ENCODE results near the gene ZNF805. TPM values are rescaled to one million over a fixed set of nuclear protein-coding genes. Genes with fewer than 3 reads are reported as not detected.

The ZNF805 gene
- total RNA-seq, 3 donors from 2014 or later: 17.0 to 29.9 (median 19.8) TPM

DNA sequence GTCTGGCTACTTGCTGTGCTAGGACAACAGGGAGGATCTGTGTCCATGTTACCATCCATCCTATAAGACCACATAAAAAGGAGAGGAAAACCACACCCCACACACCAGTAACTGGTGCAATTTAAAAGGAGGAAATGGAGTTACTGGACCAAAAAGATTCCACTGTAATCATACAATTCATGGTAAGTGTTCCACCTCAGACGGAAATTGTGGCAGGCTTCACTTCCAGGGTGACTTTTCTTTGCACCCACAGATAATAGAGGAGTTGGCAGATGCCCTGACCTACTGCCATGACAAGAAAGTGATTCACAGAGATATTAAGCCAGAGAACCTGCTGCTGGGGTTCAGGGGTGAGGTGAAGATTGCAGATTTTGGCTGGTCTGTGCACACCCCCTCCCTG is 7.2 kb upstream of the ZNF805 start:
- TF ChIP-seq POLR2AphosphoS5 (IDR thresholded peaks at IDR 0.05) (no peak), POLR2A (IDR thresholded peaks at IDR 0.05) (no peak)
- TF ChIP-seq, protein P1, sequence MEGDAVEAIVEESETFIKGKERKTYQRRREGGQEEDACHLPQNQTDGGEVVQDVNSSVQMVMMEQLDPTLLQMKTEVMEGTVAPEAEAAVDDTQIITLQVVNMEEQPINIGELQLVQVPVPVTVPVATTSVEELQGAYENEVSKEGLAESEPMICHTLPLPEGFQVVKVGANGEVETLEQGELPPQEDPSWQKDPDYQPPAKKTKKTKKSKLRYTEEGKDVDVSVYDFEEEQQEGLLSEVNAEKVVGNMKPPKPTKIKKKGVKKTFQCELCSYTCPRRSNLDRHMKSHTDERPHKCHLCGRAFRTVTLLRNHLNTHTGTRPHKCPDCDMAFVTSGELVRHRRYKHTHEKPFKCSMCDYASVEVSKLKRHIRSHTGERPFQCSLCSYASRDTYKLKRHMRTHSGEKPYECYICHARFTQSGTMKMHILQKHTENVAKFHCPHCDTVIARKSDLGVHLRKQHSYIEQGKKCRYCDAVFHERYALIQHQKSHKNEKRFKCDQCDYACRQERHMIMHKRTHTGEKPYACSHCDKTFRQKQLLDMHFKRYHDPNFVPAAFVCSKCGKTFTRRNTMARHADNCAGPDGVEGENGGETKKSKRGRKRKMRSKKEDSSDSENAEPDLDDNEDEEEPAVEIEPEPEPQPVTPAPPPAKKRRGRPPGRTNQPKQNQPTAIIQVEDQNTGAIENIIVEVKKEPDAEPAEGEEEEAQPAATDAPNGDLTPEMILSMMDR (IDR thresholded peaks at IDR 0.05): no peak
- intact Hi-C loops (cut with DNase I; ENCODE audit: low total_unique reads): loop anchor here (5.0 kb wide), 1 partner anchor 736 kb away; no protein-coding TSS in a partner anchor
- Histone ChIP-seq H3K27me3 (no peaks in the 10 kb centered on the region), H3K36me3 (no peaks in the 10 kb centered on the region), H3K9me3 (peaks cover 0 to 1% of the 10 kb centered on the region in 2 donors), H3K4me1 (no peaks in the 10 kb centered on the region), H3K4me3 (no peak overlapping the region), H3K27ac (no peak overlapping the region)
- no peak for DNase-seq (ENCODE audit: low spot score in 2 of 2)

DNA sequence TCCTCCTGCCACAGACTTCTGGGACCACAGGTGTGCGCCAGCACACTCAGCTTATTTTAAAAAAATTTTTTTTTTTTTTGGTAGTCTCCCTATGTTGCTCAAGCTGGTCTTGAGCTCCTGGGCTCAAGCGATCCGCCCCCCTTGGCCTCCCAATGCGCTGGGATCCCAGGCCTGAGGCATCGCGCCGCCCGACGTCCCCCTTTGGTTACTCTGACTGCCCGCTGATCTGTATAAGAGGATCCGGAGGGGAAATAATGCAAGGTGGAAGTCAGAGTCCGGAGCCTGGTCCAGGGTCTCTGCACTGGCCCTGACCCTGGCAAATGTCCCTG is 486 bp upstream of the ZNF805 start:
- Histone ChIP-seq H3K4me3 (peak overlapping the region; percentile 76 to 94 (median 80)), H3K27ac (peak overlapping the region; percentile 94 to 96), H3K27me3 (no peaks in the 10 kb centered on the region), H3K36me3 (no peaks in the 10 kb centered on the region), H3K9me3 (peaks cover 0 to 4% of the 10 kb centered on the region in 2 donors), H3K4me1 (peaks cover 4 to 9% of the 10 kb centered on the region in 2 donors)
- TF ChIP-seq, protein P1 (IDR thresholded peaks at IDR 0.05): no peak
- TF ChIP-seq POLR2AphosphoS5 (IDR thresholded peaks at IDR 0.05) (no peak), POLR2A (IDR thresholded peaks at IDR 0.05) (no peak)
- intact Hi-C loops (cut with DNase I; ENCODE audit: low total_unique reads): no loop called here
- DNase-seq (ENCODE audit: low spot score in 2 of 2): no peak

DNA sequence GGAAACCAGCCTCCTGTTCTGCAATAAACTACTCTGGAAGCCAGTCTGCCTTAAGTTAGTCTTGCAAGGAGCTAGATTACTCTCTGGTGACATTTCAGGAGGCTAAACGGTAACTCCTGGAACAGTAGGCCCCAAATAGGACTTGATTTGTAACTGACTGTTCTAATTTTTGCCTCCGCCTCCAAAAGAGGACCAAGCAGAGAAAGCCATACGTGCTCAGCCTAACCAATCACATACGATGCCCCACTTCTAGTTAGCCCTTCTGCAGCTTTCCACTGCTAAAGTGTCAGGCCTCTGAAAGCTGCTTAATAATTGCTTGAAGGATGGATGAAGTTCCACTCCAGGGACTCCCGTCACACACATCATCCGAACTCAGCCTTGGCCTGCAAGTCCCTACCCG is 744 bp downstream of the ZNF805 start:
- intact Hi-C loops (cut with DNase I; ENCODE audit: low total_unique reads): no loop called here
- Histone ChIP-seq H3K36me3 (no peaks in the 10 kb centered on the region), H3K9me3 (peaks cover 0 to 7% of the 10 kb centered on the region in 2 donors), H3K4me3 (peak overlapping the region; percentile 76 to 94 (median 80)), H3K4me1 (peaks cover 4 to 9% of the 10 kb centered on the region in 2 donors), H3K27ac (peak overlapping the region; percentile 94 to 96), H3K27me3 (no peaks in the 10 kb centered on the region)
- no peak for DNase-seq (ENCODE audit: low spot score in 2 of 2)
- TF ChIP-seq POLR2AphosphoS5 (IDR thresholded peaks at IDR 0.05) (no peak), POLR2A (IDR thresholded peaks at IDR 0.05) (no peak)
- TF ChIP-seq, protein P1 (IDR thresholded peaks at IDR 0.05): no peak

DNA sequence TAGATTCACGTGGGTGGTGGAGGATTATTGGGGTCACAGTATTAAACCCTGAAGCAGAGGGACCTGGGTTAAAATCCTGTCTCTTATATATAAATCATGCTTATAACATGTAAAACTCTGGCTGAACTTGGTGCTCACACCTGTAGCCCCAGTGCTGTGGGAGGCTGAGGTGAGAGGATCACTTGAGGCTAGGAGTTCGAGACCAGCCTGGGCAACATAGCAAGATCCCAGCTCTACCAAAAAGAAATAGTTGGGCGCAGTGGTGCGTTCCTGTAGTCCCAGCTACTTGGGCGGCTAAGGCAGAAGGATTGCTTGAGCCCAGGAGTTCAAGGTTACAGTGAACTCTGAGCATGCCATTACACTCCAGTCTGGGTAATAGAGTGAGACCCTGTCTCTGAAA is 2.4 kb downstream of the ZNF805 start:
- TF ChIP-seq, protein P1 (IDR thresholded peaks at IDR 0.05): no peak
- no peak for TF ChIP-seq POLR2A (IDR thresholded peaks at IDR 0.05)
- TF ChIP-seq POLR2AphosphoS5 (IDR thresholded peaks at IDR 0.05): no peak
- Histone ChIP-seq H3K9me3 (peaks cover 0 to 11% of the 10 kb centered on the region in 2 donors), H3K27me3 (no peaks in the 10 kb centered on the region), H3K4me3 (peak overlapping the region in 1 of 3 donors; percentile 94), H3K27ac (no peak overlapping the region), H3K4me1 (peaks cover 4 to 9% of the 10 kb centered on the region in 2 donors), H3K36me3 (no peaks in the 10 kb centered on the region)
- intact Hi-C loops (cut with DNase I; ENCODE audit: low total_unique reads): no loop called here
- DNase-seq (ENCODE audit: low spot score in 2 of 2): no peak

DNA sequence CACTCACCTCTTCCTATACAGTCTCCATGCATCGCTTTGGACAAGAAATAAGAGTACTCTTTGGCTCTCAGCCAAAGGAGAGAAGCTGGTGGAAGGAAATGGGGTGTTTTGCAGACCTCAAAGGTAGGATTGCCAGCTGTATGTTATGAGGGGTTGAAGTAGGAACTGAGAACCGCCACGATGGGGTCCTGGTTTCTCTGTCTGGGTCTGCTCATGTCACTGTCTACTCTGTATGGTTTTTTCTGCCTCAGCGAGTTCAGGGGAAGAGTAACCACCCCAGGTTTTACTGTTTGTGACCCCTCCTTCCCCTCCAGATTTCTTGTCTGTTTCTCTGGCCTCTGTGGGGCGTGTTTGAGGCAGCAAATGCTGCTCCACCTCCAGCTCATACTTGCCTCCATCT is 4.1 kb downstream of the ZNF805 start:
- TF ChIP-seq POLR2AphosphoS5 (IDR thresholded peaks at IDR 0.05) (no peak), POLR2A (IDR thresholded peaks at IDR 0.05) (no peak)
- TF ChIP-seq, protein P1 (IDR thresholded peaks at IDR 0.05): no peak
- H3K9me3 ChIP-seq: peaks cover 0 to 16% of the 10 kb centered on the region in 2 donors
- intact Hi-C loops (cut with DNase I; ENCODE audit: low total_unique reads): no loop called here
- peaks cover 8% of the 10 kb centered on the region for H3K36me3 ChIP-seq
- H3K27ac ChIP-seq: no peak overlapping the region
- no peaks in the 10 kb centered on the region for H3K27me3 ChIP-seq
- H3K4me1 ChIP-seq: peaks cover 4 to 9% of the 10 kb centered on the region in 2 donors
- DNase-seq (ENCODE audit: low spot score in 2 of 2): no peak
- no peak overlapping the region for H3K4me3 ChIP-seq
